Thoracic aorta (tissue), 2 donors: ENCODE results near the gene SNX32. TPM values are rescaled to one million over a fixed set of nuclear protein-coding genes. Genes with fewer than 3 reads are reported as not detected.

ENCODE experiments used
- ATAC-seq: fragments of 150-250 bp; one replicate; pipeline ENCODE4 v1.8.0; 2017; ENCODE audit warnings: low read depth; ENCODE audit not compliant: insufficient number of reproducible peaks, low FRiP score
- DNase-seq: peaks from one replicate; pipeline ENCODE4 v3.0.0-alpha.2; 2020; ENCODE audit warnings: low spot score
- H3K27ac ChIP-seq, 2 donors: fragments of 200-600 bp; sonication (generic); 1 replicate in 1 of 2; 2 replicates in 1 of 2; pipeline ENCODE4 v1.5.1; 2016; ENCODE audit warnings: mild to moderate bottlenecking in 2 of 2, moderate library complexity in 2 of 2
- H3K27me3 ChIP-seq: fragments of 200-600 bp; sonication (generic); replicated peaks from 2 replicates; pipeline ENCODE4 v1.6.0; 2016; ENCODE audit warnings: mild to moderate bottlenecking; ENCODE audit not compliant: insufficient read depth
- H3K36me3 ChIP-seq: fragments of 200-600 bp; sonication (generic); one replicate; pipeline ENCODE4 v1.5.1; 2016
- H3K4me1 ChIP-seq, 2 donors: fragments of 200-600 bp; sonication (generic); 1 replicate in 1 of 2; 2 replicates in 1 of 2; pipeline versions ENCODE4 v1.5.1 to v1.6.0; 2016; ENCODE audit warnings: low read depth in 2 of 2, mild to moderate bottlenecking in 1 of 2; ENCODE audit not compliant: control insufficient read depth in 1 of 2
- H3K4me3 ChIP-seq: fragments of 200-600 bp; sonication (generic); 2 replicates; pipeline ENCODE4 v1.5.1; 2016; ENCODE audit warnings: mild to moderate bottlenecking
- H3K9me3 ChIP-seq: fragments of 200-600 bp; sonication (generic); 2 replicates; pipeline ENCODE4 v1.5.1; 2016
- CTCF ChIP-seq: fragments of 200-600 bp; sonication (generic); IDR thresholded peaks from one replicate; pipeline ENCODE4 v1.5.1; 2019; ENCODE audit warnings: antibody characterized with exemption
- total RNA-seq, 2 donors: library from RNA; depleted of rRNA; stranded (reverse); fragments of >200 nt; gene quantifications; one replicate each; pipeline versions ENCODE4 v1.1.0 to v1.2.3, GENCODE V29; 2016

SNX32 gene
- total RNA-seq, 2 donors from 2014 or later = 0.81 TPM; not detected in 1

GRCh38 chr11:65861533-65862183 is 27.9 kb downstream of the SNX32 start:
- H3K36me3 ChIP-seq = peaks cover 48% of the 10 kb centered on the region
- H3K4me3 ChIP-seq = peak overlapping the region; percentile 96
- DNase-seq = no peak
- peak overlapping the region; percentile 98 to 100 for H3K27ac ChIP-seq
- H3K27me3 ChIP-seq = no peaks in the 10 kb centered on the region
- H3K4me1 ChIP-seq = peaks cover 11 to 22% of the 10 kb centered on the region in 2 donors
- no peak for TF ChIP-seq CTCF
- H3K9me3 ChIP-seq = no peaks in the 10 kb centered on the region
- no peak for ATAC-seq

DNA sequence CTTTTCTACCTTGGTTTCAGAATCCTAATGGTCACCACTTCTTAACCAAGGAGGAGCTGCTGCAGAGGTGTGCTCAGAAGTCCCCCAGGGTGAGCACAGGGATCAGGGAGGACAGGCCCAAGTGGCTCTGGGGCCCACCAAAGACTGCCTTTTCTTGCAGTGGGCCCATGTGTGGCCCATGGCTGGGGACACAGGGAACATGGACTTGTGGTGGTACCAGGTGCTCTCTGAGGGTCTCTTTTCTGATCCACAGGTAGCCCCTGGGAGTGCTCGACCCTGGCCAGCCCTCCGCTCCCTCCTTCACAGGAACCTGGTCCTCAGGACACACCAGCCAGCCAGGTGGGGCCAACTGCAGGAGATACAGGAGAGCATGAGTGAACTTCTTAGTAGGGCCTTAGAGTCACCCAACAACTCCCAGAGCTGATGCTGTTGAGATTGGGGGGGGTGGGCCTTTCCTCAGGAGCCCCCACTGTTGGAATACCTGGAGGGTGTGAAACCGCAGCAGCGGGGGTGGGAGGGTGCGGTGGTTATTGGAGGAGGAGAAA is 28.5 kb downstream of the SNX32 start:
- no peaks in the 10 kb centered on the region for H3K27me3 ChIP-seq
- H3K4me1 ChIP-seq = peaks cover 11 to 24% of the 10 kb centered on the region in 2 donors
- H3K36me3 ChIP-seq = peaks cover 54% of the 10 kb centered on the region
- H3K27ac ChIP-seq = peak overlapping the region; percentile 98 to 100
- ATAC-seq = no peak
- TF ChIP-seq CTCF = no peak
- no peaks in the 10 kb centered on the region for H3K9me3 ChIP-seq
- DNase-seq = no peak
- H3K4me3 ChIP-seq = no peak overlapping the region

- ATAC-seq = no peak
- DNase-seq = no peak
- Histone ChIP-seq H3K9me3 (no peaks in the 10 kb centered on the region), H3K36me3 (peaks cover 62% of the 10 kb centered on the region), H3K27me3 (no peaks in the 10 kb centered on the region), H3K27ac (peak overlapping the region in 1 of 2 donors; percentile 100), H3K4me3 (no peak overlapping the region), H3K4me1 (peaks cover 11 to 27% of the 10 kb centered on the region in 2 donors)
- TF ChIP-seq CTCF = no peak
Observed at GRCh38 chr11:65862941-65863888, 29.5 kb downstream of the SNX32 start.

GRCh38 chr11:65863889-65864705 is 30.3 kb downstream of the SNX32 start:
- Histone ChIP-seq H3K27ac (no peak overlapping the region), H3K4me3 (no peak overlapping the region), H3K27me3 (no peaks in the 10 kb centered on the region), H3K36me3 (peaks cover 63% of the 10 kb centered on the region), H3K4me1 (peaks cover 11 to 27% of the 10 kb centered on the region in 2 donors), H3K9me3 (no peaks in the 10 kb centered on the region)
- ATAC-seq (no peak), DNase-seq (no peak)
- TF ChIP-seq CTCF = no peak
